Loucy (cell line): Measurements from ENCODE around the gene GUCY1A2.

Experiments
- H2AFZ ChIP-seq: fragments of 200-600 bp; sonication (generic); 2 replicates; pipeline ENCODE4 v1.6.0; 2016; ENCODE audit warnings: antibody characterized with exemption, mild to moderate bottlenecking, low read length, moderate library complexity
- H3F3A ChIP-seq: fragments of 200-600 bp; 2 replicates; pipeline ENCODE4 v1.6.0; 2016; ENCODE audit warnings: antibody characterized with exemption, low read depth, mild to moderate bottlenecking
- H3K27me3 ChIP-seq: fragments of 200-600 bp; sonication (generic); 2 replicates; pipeline ENCODE4 v1.6.1; 2014; ENCODE audit warnings: low read length, mild to moderate bottlenecking; ENCODE audit not compliant: insufficient read depth, poor library complexity, severe bottlenecking
- H3K36me3 ChIP-seq: fragments of 200-600 bp; sonication (generic); 2 replicates; pipeline ENCODE4 v1.6.1; 2016; ENCODE audit warnings: low read length; ENCODE audit not compliant: insufficient read depth
- H3K4me1 ChIP-seq: fragments of 200-600 bp; sonication (generic); 2 replicates; pipeline ENCODE4 v1.5.1; 2014; ENCODE audit warnings: low read length, mild to moderate bottlenecking; ENCODE audit not compliant: insufficient read depth, poor library complexity, severe bottlenecking
- H3K4me2 ChIP-seq: fragments of 200-600 bp; sonication (generic); 2 replicates; pipeline ENCODE4 v1.6.0; 2014; ENCODE audit warnings: antibody characterized with exemption, low read length, low read depth, mild to moderate bottlenecking; ENCODE audit not compliant: poor library complexity, severe bottlenecking
- H3K4me3 ChIP-seq: fragments of 200-600 bp; sonication (generic); 2 replicates; pipeline ENCODE4 v1.5.1; 2014; ENCODE audit warnings: low read length, mild to moderate bottlenecking, mixed read lengths; ENCODE audit not compliant: poor library complexity, severe bottlenecking
- H3K79me2 ChIP-seq: fragments of 200-600 bp; sonication (generic); 2 replicates; pipeline ENCODE4 v1.6.1; 2014; ENCODE audit warnings: low read length; ENCODE audit not compliant: insufficient read depth
- H3K9ac ChIP-seq: fragments of 200-600 bp; sonication (generic); 2 replicates; pipeline ENCODE4 v1.6.0; 2014; ENCODE audit warnings: mild to moderate bottlenecking, low read depth, low read length, moderate library complexity; ENCODE audit not compliant: poor library complexity, severe bottlenecking
- H3K9me2 ChIP-seq: fragments of 200-600 bp; sonication (generic); replicated peaks from 2 replicates; pipeline ENCODE4 v1.6.1; 2016; ENCODE audit warnings: low read depth, low read length, mixed read lengths
- H3K9me3 ChIP-seq: fragments of 200-600 bp; sonication (generic); 2 replicates; pipeline ENCODE4 v1.6.1; 2014; ENCODE audit warnings: mild to moderate bottlenecking, antibody characterized with exemption, low read length, low read depth; ENCODE audit not compliant: insufficient read depth
- H4K20me1 ChIP-seq: fragments of 200-600 bp; sonication (generic); 2 replicates; pipeline ENCODE4 v1.6.0; 2014; ENCODE audit warnings: antibody characterized with exemption, low read length, mild to moderate bottlenecking; ENCODE audit not compliant: insufficient read depth, poor library complexity, severe bottlenecking
- EZH2phosphoT487 ChIP-seq: fragments of 200-600 bp; IDR thresholded peaks from 2 replicates; pipeline ENCODE4 v1.6.1; 2018; ENCODE audit warnings: antibody characterized with exemption, mild to moderate bottlenecking, moderate library complexity, borderline replicate concordance
- TF ChIP-seq, protein P1 (sequence below): fragments of 200-600 bp; sonication (generic); conservative IDR thresholded peaks from 2 replicates; pipeline ENCODE4 v1.5.1; 2014; ENCODE audit warnings: mild to moderate bottlenecking, antibody characterized with exemption, low read length

The GUCY1A2 gene

DNA sequence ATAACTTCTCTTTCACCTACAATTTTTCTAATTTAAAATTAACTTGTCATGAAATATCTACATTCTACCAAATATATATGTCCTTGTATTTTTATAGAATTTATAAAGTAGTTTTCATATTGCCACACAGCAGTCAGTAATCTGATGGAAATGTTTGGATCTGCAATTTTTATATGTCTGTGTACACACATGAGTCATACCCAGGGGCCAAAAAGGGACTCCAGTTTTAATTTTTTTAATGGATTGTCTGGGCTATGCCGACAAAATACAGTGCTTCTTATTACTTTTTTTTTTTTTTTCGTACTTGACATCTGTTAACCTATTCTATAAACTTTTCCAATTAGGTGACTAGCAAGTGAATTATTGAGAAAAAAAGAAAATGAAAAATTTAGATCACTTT is 6.3 kb downstream of the GUCY1A2 start:
- H3K9me3 ChIP-seq, result no peaks in the 10 kb centered on the region

GRCh38 chr11:107009190-107009589 is 9.1 kb downstream of the GUCY1A2 start:
- Histone ChIP-seq H3K27me3 (no peaks in the 10 kb centered on the region), H3F3A (no peaks in the 10 kb centered on the region), H3K36me3 (no peaks in the 10 kb centered on the region), H3K9ac (no peak overlapping the region), H3K79me2 (no peaks in the 10 kb centered on the region), H2AFZ (no peak overlapping the region), H3K4me3 (no peak overlapping the region), H3K4me1 (no peaks in the 10 kb centered on the region), H4K20me1 (no peaks in the 10 kb centered on the region), H3K9me2 (no peaks in the 10 kb centered on the region), H3K4me2 (no peak overlapping the region), H3K9me3 (no peaks in the 10 kb centered on the region)
- TF ChIP-seq EZH2phosphoT487, result no peak
- TF ChIP-seq, protein P1, sequence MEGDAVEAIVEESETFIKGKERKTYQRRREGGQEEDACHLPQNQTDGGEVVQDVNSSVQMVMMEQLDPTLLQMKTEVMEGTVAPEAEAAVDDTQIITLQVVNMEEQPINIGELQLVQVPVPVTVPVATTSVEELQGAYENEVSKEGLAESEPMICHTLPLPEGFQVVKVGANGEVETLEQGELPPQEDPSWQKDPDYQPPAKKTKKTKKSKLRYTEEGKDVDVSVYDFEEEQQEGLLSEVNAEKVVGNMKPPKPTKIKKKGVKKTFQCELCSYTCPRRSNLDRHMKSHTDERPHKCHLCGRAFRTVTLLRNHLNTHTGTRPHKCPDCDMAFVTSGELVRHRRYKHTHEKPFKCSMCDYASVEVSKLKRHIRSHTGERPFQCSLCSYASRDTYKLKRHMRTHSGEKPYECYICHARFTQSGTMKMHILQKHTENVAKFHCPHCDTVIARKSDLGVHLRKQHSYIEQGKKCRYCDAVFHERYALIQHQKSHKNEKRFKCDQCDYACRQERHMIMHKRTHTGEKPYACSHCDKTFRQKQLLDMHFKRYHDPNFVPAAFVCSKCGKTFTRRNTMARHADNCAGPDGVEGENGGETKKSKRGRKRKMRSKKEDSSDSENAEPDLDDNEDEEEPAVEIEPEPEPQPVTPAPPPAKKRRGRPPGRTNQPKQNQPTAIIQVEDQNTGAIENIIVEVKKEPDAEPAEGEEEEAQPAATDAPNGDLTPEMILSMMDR, result no peak

More for the DNA sequence above, 6.3 kb downstream of the GUCY1A2 start:
- Histone ChIP-seq H3K9me2 (no peaks in the 10 kb centered on the region), H3F3A (no peaks in the 10 kb centered on the region), H3K79me2 (no peaks in the 10 kb centered on the region), H3K9ac (no peak overlapping the region), H3K36me3 (no peaks in the 10 kb centered on the region), H3K4me1 (no peaks in the 10 kb centered on the region), H3K4me2 (no peak overlapping the region), H4K20me1 (no peaks in the 10 kb centered on the region), H3K27me3 (no peaks in the 10 kb centered on the region), H3K4me3 (no peak overlapping the region), H2AFZ (no peak overlapping the region)
- TF ChIP-seq, protein P1, result no peak
- TF ChIP-seq EZH2phosphoT487, result no peak

DNA sequence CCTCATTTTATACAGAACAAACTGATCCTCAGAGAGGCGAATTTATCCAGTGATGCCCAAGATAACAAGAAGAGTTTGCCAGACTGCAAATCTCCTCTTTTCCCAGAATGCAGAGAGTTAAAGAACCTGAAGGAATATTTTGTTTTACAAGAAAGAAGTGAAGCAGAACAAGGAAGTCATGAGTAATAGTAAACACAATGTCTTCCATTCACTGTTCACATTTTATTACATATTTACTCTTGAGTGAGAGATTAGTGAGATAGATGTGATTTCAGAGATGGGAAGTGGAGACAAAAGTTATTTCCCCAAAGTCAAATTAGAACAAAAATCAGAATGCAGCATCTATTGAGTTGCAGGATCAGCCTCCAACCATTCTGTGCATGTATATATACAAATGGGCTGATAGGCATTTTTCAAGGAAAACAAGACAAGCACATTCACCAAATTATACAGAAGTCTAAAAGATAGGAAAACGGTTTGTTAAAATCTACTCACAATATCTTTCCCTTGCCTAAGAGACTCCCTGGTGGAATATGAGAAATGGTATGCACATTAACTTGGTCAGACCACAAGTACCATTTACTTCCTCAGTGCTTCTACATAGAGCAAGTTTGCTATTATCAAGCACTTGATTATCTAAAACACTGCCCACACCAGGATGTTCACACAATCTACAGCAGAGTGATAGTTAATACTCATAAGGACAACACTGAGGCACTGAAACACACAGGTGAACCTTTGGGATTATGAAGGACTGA is 12.0 kb downstream of the GUCY1A2 start:
- no peaks in the 10 kb centered on the region for H4K20me1 ChIP-seq
- H3F3A ChIP-seq, result no peaks in the 10 kb centered on the region
- H3K4me2 ChIP-seq, result no peak overlapping the region
- H3K79me2 ChIP-seq, result no peaks in the 10 kb centered on the region
- no peak overlapping the region for H3K4me3 ChIP-seq
- no peaks in the 10 kb centered on the region for H3K4me1 ChIP-seq
- no peaks in the 10 kb centered on the region for H3K9me2 ChIP-seq
- no peaks in the 10 kb centered on the region for H3K9me3 ChIP-seq
- no peaks in the 10 kb centered on the region for H3K27me3 ChIP-seq
- TF ChIP-seq, protein P1, result no peak
- TF ChIP-seq EZH2phosphoT487, result no peak
- no peak overlapping the region for H2AFZ ChIP-seq
- H3K9ac ChIP-seq, result no peak overlapping the region
- no peaks in the 10 kb centered on the region for H3K36me3 ChIP-seq
